Naive thymus-derived CD4-positive, alpha-beta T cell (primary cell): ENCODE measurements around the gene KLF18. TPM values are rescaled to one million over a fixed set of nuclear protein-coding genes. Genes with fewer than 3 reads are reported as not detected.

Experiments
- polyA plus RNA-seq, 2 donors: library from polyadenylated mRNA; unstranded; fragments of 300-500 nt; fragmentation: Illumina TruSeq; gene quantifications; one replicate each; pipeline ENCODE4 v1.2.3, GENCODE V29; 2021
- total RNA-seq, 6 experiments: library from RNA in 5 of 6; stranded (reverse) in 5 of 6; gene quantifications; 1 replicate in 5 of 6; 2 replicates in 1 of 6; pipeline ENCODE4 v1.2.3 and lab custom pipeline; 2021 to 2026

KLF18 gene
- total and polyA plus RNA-seq, 7 experiments from 2014 or later: not detected

Other genes with a start within 250 kb of the KLF18 start
- gene ARTN, start 207.8 kb downstream of the KLF18 start, total RNA-seq: 1 to 10 TPM in 1 of 5 experiments, under 1 TPM in 4; 0.51 to 2.2 (median 0.68) TPM
- gene ARTN, start 207.8 kb downstream of the KLF18 start, polyA plus RNA-seq: not detected
- gene IPO13, start 194.7 kb downstream of the KLF18 start, total RNA-seq: 10 to 100 TPM; 10.1 to 32.3 (median 17.0) TPM
- gene IPO13, start 194.7 kb downstream of the KLF18 start, polyA plus RNA-seq: 10 to 100 TPM; 13.0 to 15.2 TPM
- gene DPH2, start 171.6 kb downstream of the KLF18 start, total RNA-seq: 10 to 100 TPM; 21.3 to 40.1 (median 29.4) TPM
- gene DPH2, start 171.6 kb downstream of the KLF18 start, polyA plus RNA-seq: 10 to 100 TPM; 29.4 to 40.9 TPM
- gene ATP6V0B, start 166.7 kb downstream of the KLF18 start, total RNA-seq: 100 to 1,000 TPM in 2 of 5 experiments, 10 to 100 TPM in 3; 47.3 to 152 (median 69.3) TPM
- gene ATP6V0B, start 166.7 kb downstream of the KLF18 start, polyA plus RNA-seq: 100 to 1,000 TPM; 147 to 166 TPM
- 10 to 100 TPM in 1 of 5 experiments, 1 to 10 TPM in 2, under 1 TPM in 2; 0.49 to 16.9 (median 1.6) TPM for gene B4GALT2, start 162.4 kb downstream of the KLF18 start, total RNA-seq
- gene B4GALT2, start 162.4 kb downstream of the KLF18 start, polyA plus RNA-seq: not detected
- 1 to 10 TPM in 4 of 5 experiments, under 1 TPM in 1; 0.40 to 2.9 (median 1.6) TPM for gene CCDC24, start 150.0 kb downstream of the KLF18 start, total RNA-seq
- under 1 TPM in 1 of 2 donors, not detected in 1; 0.41 TPM for gene CCDC24, start 150.0 kb downstream of the KLF18 start, polyA plus RNA-seq
- 1 to 10 TPM in 1 of 5 experiments, under 1 TPM in 3, not detected in 1; 0.37 to 5.0 (median 0.53) TPM for gene SLC6A9, start 110.2 kb downstream of the KLF18 start, total RNA-seq
- gene SLC6A9, start 110.2 kb downstream of the KLF18 start, polyA plus RNA-seq: under 1 TPM in 1 of 2 donors, not detected in 1; 0.26 TPM
- gene KLF17, start 22.8 kb downstream of the KLF18 start, total RNA-seq: not detected
- not detected for gene KLF17, start 22.8 kb downstream of the KLF18 start, polyA plus RNA-seq
- 10 to 100 TPM; 46.3 to 96.2 (median 66.7) TPM for gene DMAP1, start 71.8 kb upstream of the KLF18 start, total RNA-seq
- gene DMAP1, start 71.8 kb upstream of the KLF18 start, polyA plus RNA-seq: 10 to 100 TPM; 42.3 to 60.0 TPM
- gene ERI3, start 213.6 kb upstream of the KLF18 start, total RNA-seq: 10 to 100 TPM; 28.7 to 37.7 (median 36.2) TPM
- gene ERI3, start 213.6 kb upstream of the KLF18 start, polyA plus RNA-seq: 10 to 100 TPM; 33.6 to 40.4 TPM